ENCODE measurements around the gene NDUFAF7. TPM values are rescaled to one million over a fixed set of nuclear protein-coding genes. Genes with fewer than 3 reads are reported as not detected.

Gene NDUFAF7
- total and polyA plus RNA-seq, 10 donors: 11.4 to 27.2 (median 20.2) TPM

GRCh38 chr2:37268111-37268510 lies 36.7 kb downstream of the NDUFAF7 start:
- 72 to 85% (median 79%) methylated on average over 4 of the region's 4 CpGs for WGBS, 5 donors
- Histone ChIP-seq H3K4me3 (no peak overlapping the region), H3K36me3 (peaks cover 3 to 97% (median 44%) of the 10 kb centered on the region in 6 donors), H3K9me3 (no peaks in the 10 kb centered on the region), H3K27me3 (replicated peaks in 1 of 7) (no peaks in the 10 kb centered on the region), H3K27ac (no peak overlapping the region), H3K4me1 (peaks cover 0 to 6% (median 0%) of the 10 kb centered on the region in 6 donors)
- TF ChIP-seq POLR2A (IDR thresholded peaks at IDR 0.05) (no peak), POLR2AphosphoS5 (IDR thresholded peaks at IDR 0.05) (no peak), CTCF (IDR thresholded peaks at IDR 0.05 in 8 of 11, conservative IDR thresholded peaks at IDR 0.05 in 3 of 11) (no peak)
- intact Hi-C loops (cut with DNase I; ENCODE audit: low total_unique reads): no loop called here
- no peak for DNase-seq

GRCh38 chr2:37271376-37272067 lies 40.1 kb downstream of the NDUFAF7 start:
- Histone ChIP-seq H3K4me3 (no peak overlapping the region), H3K36me3 (peaks cover 0 to 99% (median 54%) of the 10 kb centered on the region in 6 donors), H3K4me1 (no peaks in the 10 kb centered on the region), H3K27ac (no peak overlapping the region), H3K27me3 (replicated peaks in 1 of 7) (no peaks in the 10 kb centered on the region), H3K9me3 (no peaks in the 10 kb centered on the region)
- WGBS, 5 donors: 90 to 93% (median 90%) methylated on average over 6 to 7 of the region's 7 CpGs
- no peak for DNase-seq
- intact Hi-C loops (cut with DNase I; ENCODE audit: low total_unique reads): no loop called here
- TF ChIP-seq CTCF (IDR thresholded peaks at IDR 0.05 in 8 of 11, conservative IDR thresholded peaks at IDR 0.05 in 3 of 11) (no peak), POLR2A (IDR thresholded peaks at IDR 0.05) (no peak), POLR2AphosphoS5 (IDR thresholded peaks at IDR 0.05) (no peak)

GRCh38 chr2:37274359-37274965 lies 43.0 kb downstream of the NDUFAF7 start:
- no peak for TF ChIP-seq POLR2AphosphoS5 (IDR thresholded peaks at IDR 0.05)
- no peak for TF ChIP-seq POLR2A (IDR thresholded peaks at IDR 0.05)
- no peak for TF ChIP-seq CTCF (IDR thresholded peaks at IDR 0.05 in 8 of 11, conservative IDR thresholded peaks at IDR 0.05 in 3 of 11)
- peaks cover 0 to 97% (median 52%) of the 10 kb centered on the region in 6 donors for H3K36me3 ChIP-seq
- H3K27me3 ChIP-seq (replicated peaks in 1 of 7): no peaks in the 10 kb centered on the region
- H3K4me1 ChIP-seq: no peaks in the 10 kb centered on the region
- peak overlapping the region in 2 of 8 donors; percentile 12 to 40 for H3K27ac ChIP-seq
- intact Hi-C loops (cut with DNase I; ENCODE audit: low total_unique reads): no loop called here
- 58 to 84% (median 76%) methylated on average over 6 of the region's 6 CpGs for WGBS, 5 donors
- H3K9me3 ChIP-seq: no peaks in the 10 kb centered on the region
- no peak for DNase-seq
- H3K4me3 ChIP-seq: no peak overlapping the region

GRCh38 chr2:37276291-37276690 lies 44.8 kb downstream of the NDUFAF7 start:
- no peak overlapping the region for H3K27ac ChIP-seq
- DNase-seq: no peak
- no peaks in the 10 kb centered on the region for H3K27me3 ChIP-seq (replicated peaks in 1 of 7)
- H3K9me3 ChIP-seq: no peaks in the 10 kb centered on the region
- H3K36me3 ChIP-seq: peaks cover 0 to 97% (median 55%) of the 10 kb centered on the region in 6 donors
- H3K4me3 ChIP-seq: no peak overlapping the region
- H3K4me1 ChIP-seq: no peaks in the 10 kb centered on the region
- WGBS, 5 donors: 85 to 93% (median 88%) methylated on average over 2 of the region's 2 CpGs
- intact Hi-C loops (cut with DNase I; ENCODE audit: low total_unique reads): no loop called here
- TF ChIP-seq POLR2A (IDR thresholded peaks at IDR 0.05): no peak
- no peak for TF ChIP-seq POLR2AphosphoS5 (IDR thresholded peaks at IDR 0.05)
- TF ChIP-seq CTCF (IDR thresholded peaks at IDR 0.05 in 8 of 11, conservative IDR thresholded peaks at IDR 0.05 in 3 of 11): no peak

Measured in spleen (tissue), 11 donors.